ENCODE results near the gene LPCAT3. TPM values are rescaled to one million over a fixed set of nuclear protein-coding genes. Genes with fewer than 3 reads are reported as not detected.

The LPCAT3 gene
- total RNA-seq, 1 experiment from 2014 or later = 54.3 TPM

- no peak overlapping the region for H3K4me3 ChIP-seq (ENCODE audit: low read depth in 2 of 2, low read length in 2 of 2)
- ATAC-seq (peak; percentile 10; the same call in 1 of the 2 replicates), DNase-seq (ENCODE audit: low read depth, low spot score) (no peak)
- H3K4me1 ChIP-seq (ENCODE audit: control insufficient read depth, insufficient read depth, low read length) = peaks cover 48% of the 10 kb centered on the region
- no peaks in the 10 kb centered on the region for H3K27me3 ChIP-seq (ENCODE audit: control insufficient read depth, insufficient read depth, low read length)
- TSS peak; percentile 38 for BruUV-seq (replicated peaks)
- TF ChIP-seq REST (IDR thresholded peaks at IDR 0.05; ENCODE audit: insufficient read depth in 1 of 2, low read depth in 2 of 2, low read length in 1 of 2) (no peak), POLR2AphosphoS5 (IDR thresholded peaks at IDR 0.05; ENCODE audit: low read depth, low read length) (no peak), TCF7L2 (IDR thresholded peaks at IDR 0.05; ENCODE audit: low read depth, low read length) (no peak), SIN3A (IDR thresholded peaks at IDR 0.05; ENCODE audit: borderline replicate concordance, insufficient read depth, low read depth, low read length) (no peak)
- TF ChIP-seq, protein P1, sequence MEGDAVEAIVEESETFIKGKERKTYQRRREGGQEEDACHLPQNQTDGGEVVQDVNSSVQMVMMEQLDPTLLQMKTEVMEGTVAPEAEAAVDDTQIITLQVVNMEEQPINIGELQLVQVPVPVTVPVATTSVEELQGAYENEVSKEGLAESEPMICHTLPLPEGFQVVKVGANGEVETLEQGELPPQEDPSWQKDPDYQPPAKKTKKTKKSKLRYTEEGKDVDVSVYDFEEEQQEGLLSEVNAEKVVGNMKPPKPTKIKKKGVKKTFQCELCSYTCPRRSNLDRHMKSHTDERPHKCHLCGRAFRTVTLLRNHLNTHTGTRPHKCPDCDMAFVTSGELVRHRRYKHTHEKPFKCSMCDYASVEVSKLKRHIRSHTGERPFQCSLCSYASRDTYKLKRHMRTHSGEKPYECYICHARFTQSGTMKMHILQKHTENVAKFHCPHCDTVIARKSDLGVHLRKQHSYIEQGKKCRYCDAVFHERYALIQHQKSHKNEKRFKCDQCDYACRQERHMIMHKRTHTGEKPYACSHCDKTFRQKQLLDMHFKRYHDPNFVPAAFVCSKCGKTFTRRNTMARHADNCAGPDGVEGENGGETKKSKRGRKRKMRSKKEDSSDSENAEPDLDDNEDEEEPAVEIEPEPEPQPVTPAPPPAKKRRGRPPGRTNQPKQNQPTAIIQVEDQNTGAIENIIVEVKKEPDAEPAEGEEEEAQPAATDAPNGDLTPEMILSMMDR (IDR thresholded peaks at IDR 0.05) = no peak; the same call in 1 of the 2 replicates
- H3K27ac ChIP-seq (ENCODE audit: low read length) = 0 out of 2 replicates have a peak overlapping the region, but pooled peaks have one; percentile 29
- no peaks in the 10 kb centered on the region for H3K9me3 ChIP-seq (ENCODE audit: control insufficient read depth, insufficient read depth, low read depth, low read length)
- intact Hi-C loops (cut with micrococcal nuclease; ENCODE audit: unreplicated experiment) (no loop called here), in situ Hi-C loops (cut with HindIII; ENCODE audit: low pct_unique_long_range_greater_than_20kb, low sequenced_read_pairs) (no loop called here)
- ChIA-PET CTCF (no interaction called here), POLR2A (interaction anchor here (1.2 kb wide), 1 partner anchor 12 kb away, joined by 3 read pairs; no protein-coding TSS in a partner anchor)
- H3K36me3 ChIP-seq (ENCODE audit: control insufficient read depth, insufficient read depth, low read length) = peaks cover 3% of the 10 kb centered on the region; the same call in 1 of the 2 replicates
Measured at GRCh38 chr12:6936636-6937480, 81.4 kb downstream of the LPCAT3 start.

DNA sequence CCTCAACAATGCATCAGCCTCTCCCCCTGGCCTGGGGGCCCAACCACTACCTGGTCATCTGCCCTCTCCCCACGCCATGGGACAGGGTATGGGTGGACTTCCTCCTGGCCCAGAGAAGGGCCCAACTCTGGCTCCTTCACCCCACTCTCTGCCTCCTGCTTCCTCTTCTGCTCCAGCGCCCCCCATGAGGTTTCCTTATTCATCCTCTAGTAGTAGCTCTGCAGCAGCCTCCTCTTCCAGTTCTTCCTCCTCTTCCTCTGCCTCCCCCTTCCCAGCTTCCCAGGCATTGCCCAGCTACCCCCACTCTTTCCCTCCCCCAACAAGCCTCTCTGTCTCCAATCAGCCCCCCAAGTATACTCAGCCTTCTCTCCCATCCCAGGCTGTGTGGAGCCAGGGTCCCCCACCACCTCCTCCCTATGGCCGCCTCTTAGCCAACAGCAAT, 82.1 kb downstream of the LPCAT3 start:
- DNase-seq (ENCODE audit: low read depth, low spot score) = no peak
- ChIA-PET POLR2A (no interaction called here), CTCF (no interaction called here)
- H3K9me3 ChIP-seq (ENCODE audit: control insufficient read depth, insufficient read depth, low read depth, low read length) = no peaks in the 10 kb centered on the region
- no TSS peak for BruUV-seq (replicated peaks)
- H3K4me3 ChIP-seq (ENCODE audit: low read depth in 2 of 2, low read length in 2 of 2) = no peak overlapping the region
- TF ChIP-seq SIN3A (IDR thresholded peaks at IDR 0.05; ENCODE audit: borderline replicate concordance, insufficient read depth, low read depth, low read length) (no peak), POLR2AphosphoS5 (IDR thresholded peaks at IDR 0.05; ENCODE audit: low read depth, low read length) (no peak; the same call in 1 of the 2 replicates), TCF7L2 (IDR thresholded peaks at IDR 0.05; ENCODE audit: low read depth, low read length) (no peak)
- TF ChIP-seq, protein P1 (IDR thresholded peaks at IDR 0.05) = no peak
- ATAC-seq = no peak
- in situ Hi-C loops (cut with HindIII; ENCODE audit: low pct_unique_long_range_greater_than_20kb, low sequenced_read_pairs) = no loop called here
- no peak overlapping the region for H3K27ac ChIP-seq (ENCODE audit: low read length)
- H3K36me3 ChIP-seq (ENCODE audit: control insufficient read depth, insufficient read depth, low read length) = peaks cover 3% of the 10 kb centered on the region; the same call in 1 of the 2 replicates
- H3K4me1 ChIP-seq (ENCODE audit: control insufficient read depth, insufficient read depth, low read length) = peaks cover 41% of the 10 kb centered on the region
- intact Hi-C loops (cut with micrococcal nuclease; ENCODE audit: unreplicated experiment) = no loop called here
- no peaks in the 10 kb centered on the region for H3K27me3 ChIP-seq (ENCODE audit: control insufficient read depth, insufficient read depth, low read length)

All from Panc1 (cell line).